GM18517 (cell line): ENCODE data around the gene ZNF385B.
"Not testable (repeated sequence)": the region's sequence is repeated elsewhere in the genome, so short reads cannot be mapped to it uniquely, and the experiment has no call there.

Source experiments
- ATAC-seq: cut with Tn5 transposase; IDR thresholded peaks from one replicate; pipeline ENCODE4 v1.9.1; 2021; ENCODE audit warnings: mild to moderate bottlenecking, moderate library complexity; ENCODE audit not compliant: unreplicated experiment

The ZNF385B gene

GRCh38 chr2:179642462-179642861 lies 218.9 kb downstream of the ZNF385B start:
- ATAC-seq: no peak

GRCh38 chr2:179636995-179637394 lies 224.4 kb downstream of the ZNF385B start:
- no peak for ATAC-seq

DNA sequence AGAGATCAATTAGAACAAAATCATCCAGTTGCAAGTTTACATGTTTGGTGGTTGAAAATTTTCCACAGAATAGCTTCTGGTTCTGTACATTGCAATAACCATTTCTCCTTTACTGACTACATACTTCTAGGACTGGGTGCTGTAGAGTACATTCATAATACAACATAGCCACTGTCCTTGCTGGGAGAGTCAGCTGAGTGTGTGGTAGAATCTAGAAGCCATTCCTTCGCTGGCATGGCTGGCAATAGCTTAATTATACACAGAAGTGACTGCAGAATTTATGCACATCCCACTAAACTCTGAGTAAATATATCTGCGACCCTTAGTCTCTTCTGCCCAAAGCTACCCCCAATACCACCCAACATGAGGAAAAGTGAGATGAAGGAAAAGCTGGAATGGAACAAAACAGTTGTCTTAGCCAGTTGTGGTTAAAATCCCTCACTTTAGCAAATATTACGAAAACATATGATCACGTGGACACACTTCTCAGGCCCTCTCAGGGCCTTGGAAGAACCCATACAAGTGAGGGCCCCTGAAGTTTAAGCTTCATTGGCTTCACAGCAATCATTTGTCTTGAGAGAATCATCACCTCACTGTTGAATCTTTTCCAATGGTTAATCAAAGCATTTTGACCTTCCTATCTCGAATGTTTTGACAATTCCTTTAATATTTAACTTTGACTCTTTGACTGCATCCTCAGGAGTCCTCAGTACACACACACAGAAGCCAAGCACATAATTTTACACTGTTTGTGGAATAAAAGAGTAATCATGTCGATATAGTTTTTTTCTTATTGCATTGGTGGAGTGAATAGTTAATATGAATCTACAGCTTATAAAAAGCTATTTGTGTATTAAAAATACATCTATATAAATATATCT lies 225.1 kb downstream of the ZNF385B start:
- ATAC-seq: no peak

- ATAC-seq: not testable (repeated sequence)
Observed at GRCh38 chr2:179631769-179632385, 229.5 kb downstream of the ZNF385B start.

- not testable (repeated sequence) for ATAC-seq
Observed at GRCh38 chr2:179629776-179630175, 231.6 kb downstream of the ZNF385B start.

DNA sequence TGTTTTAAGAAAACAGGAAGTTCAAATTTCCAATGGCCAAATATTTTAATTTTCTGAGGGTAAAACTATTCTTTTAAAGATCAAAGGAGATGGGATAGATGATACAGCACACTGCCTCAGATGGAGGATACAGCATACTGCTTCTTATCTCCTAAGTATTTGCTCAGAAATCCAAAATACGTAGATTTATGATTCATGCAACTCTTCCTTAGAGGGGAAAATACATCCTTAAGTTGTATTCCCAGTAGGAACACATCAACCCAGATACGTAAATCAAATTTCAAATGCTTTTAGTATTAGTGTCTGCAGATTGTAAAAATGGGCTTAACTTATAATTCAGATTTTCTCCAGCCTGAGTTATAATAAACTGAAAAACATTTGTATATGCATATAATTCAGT lies 235.2 kb downstream of the ZNF385B start:
- ATAC-seq: no peak

- no peak for ATAC-seq
Observed at GRCh38 chr2:179622635-179623300, 238.6 kb downstream of the ZNF385B start.

GRCh38 chr2:179622112-179622511 lies 239.3 kb downstream of the ZNF385B start:
- no peak for ATAC-seq

DNA sequence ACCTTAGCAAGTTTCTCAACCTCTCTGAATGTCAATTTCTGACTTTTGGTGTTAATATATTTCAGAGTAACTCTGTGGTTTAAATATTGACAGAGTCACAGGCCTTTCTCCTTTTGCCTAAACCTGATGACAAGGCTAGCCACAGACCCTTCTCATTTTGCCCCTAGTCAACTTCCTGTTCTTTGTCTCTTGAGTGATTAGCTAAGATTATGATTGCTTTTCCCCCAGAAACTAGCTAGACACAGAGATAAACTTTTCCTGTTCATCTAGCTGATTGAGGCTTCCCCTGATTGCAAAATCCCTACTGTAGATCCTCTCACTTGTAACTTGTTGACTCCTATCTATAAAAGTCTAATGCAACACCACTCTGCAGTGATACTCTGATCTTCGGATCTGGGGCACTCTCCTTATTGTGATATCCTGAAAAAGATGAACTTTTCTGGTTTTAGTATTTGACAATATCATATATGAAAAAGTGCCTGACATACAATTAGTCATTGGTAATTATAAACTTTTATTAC lies 241.4 kb downstream of the ZNF385B start:
- ATAC-seq: no peak

DNA sequence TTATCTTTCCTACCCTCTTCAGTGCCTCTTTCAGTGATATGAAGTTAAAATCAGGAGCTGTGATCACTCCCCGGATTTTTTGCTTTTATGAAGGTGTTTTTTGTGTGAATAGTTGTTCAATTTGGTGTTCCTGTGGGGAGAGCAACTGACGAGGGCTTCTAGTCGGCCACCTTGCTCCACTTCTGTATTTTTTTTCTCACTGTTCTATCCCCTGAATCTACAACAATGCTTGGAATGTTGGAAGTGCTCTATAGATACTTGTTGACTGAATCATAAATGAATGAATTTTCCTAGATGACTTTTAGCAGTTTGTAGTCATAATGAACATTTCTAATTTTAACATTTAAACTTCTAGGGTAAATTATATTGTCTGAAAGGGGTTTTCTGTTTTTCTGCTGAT lies 247.3 kb downstream of the ZNF385B start:
- no peak for ATAC-seq

DNA sequence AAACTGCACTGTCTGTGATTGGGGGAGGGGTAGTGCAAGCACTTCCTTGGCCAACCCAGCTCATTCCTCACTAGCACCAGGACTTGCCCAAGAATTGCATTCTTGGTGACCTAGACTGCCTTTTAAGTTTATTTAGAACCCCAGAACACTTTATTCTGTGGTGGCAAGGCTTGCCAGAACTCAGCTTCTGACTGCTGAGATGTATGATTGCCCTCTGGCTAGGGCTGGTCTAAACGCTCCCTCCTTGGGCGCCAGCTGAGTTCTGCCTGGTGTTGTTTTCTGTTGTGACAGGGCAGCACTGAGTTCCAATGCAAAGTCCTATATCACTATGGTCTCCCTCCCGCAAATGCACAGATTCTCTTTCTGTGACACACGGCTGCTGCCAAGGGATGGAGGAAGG lies 247.7 kb downstream of the ZNF385B start:
- no peak for ATAC-seq

DNA sequence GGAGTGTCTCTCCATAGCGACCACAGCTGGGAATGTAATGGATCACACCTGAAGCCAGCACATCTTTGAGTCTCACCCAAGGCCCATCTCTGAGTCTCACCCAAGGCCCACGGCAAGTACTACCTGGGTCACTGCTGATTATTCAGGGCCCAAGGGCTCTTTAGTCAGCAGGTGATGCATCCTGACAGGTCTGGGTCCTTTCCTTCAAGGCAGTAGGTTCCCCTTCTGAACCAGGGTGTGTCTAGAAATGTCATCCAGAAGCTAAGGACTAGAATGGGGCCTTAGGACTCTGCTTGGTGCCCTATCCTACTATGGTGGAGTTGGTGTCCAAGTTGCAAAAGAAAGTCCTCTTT lies 248.1 kb downstream of the ZNF385B start:
- no peak for ATAC-seq

GRCh38 chr2:179612591-179613298 lies 248.7 kb downstream of the ZNF385B start:
- no peak for ATAC-seq

DNA sequence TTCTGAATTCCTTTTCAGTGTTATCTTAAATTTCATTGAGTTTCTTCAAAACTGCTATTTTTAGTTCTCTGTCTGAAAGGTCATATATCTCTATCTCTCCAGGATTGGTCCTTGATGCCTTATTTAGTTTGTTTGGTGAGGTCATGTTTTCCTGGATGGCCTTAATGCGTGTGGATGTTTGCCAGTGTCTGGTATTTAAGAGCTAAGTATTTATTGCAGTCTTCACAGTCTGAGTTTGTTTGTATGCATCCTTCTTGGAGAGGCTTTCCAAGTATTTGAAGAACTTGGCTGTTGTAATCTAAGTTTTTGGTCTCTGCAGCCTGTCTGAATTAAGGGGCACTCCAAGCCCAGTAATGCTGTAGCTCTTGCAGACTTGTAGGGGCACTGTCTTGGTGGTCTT lies 249.3 kb downstream of the ZNF385B start:
- no peak for ATAC-seq

DNA sequence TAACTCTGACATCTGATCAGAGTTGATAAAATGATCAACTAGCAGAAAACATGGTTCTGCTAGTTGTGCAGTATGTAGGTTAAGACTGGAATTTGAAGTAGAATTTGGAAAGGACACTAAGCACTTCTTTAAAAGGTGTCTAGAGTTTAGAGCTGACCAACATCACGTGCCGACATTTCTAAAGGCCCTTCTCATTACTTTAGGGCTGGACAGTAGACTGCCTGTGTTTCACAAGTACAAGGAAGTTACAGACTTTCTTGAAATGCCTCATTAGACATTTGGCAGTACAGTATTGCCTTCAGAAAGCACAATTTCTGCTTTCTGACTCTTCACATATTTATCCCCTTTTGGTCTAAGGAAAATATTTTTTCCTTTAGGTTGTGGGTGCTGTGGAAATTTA lies 255.3 kb downstream of the ZNF385B start:
- ATAC-seq: no peak

DNA sequence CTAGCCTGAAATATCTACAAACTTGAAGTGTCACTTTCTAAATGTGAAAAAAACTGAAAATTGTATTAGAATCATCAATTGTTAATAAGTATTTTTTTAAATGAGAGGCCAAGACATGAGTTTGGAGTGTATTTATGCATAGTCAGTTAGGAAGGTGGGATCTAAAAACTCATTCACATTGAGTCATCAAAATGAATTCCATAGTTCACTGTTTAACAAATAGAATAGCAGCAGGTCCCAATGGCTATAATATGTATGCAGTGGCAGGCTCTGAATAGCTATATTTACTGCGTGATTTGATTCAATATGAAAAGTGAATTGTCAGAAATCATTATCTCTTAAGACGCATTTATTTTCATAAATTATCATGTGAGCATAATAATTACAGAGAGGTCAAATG lies 256.1 kb downstream of the ZNF385B start:
- no peak for ATAC-seq

GRCh38 chr2:179604598-179604997 lies 256.8 kb downstream of the ZNF385B start:
- ATAC-seq: no peak

DNA sequence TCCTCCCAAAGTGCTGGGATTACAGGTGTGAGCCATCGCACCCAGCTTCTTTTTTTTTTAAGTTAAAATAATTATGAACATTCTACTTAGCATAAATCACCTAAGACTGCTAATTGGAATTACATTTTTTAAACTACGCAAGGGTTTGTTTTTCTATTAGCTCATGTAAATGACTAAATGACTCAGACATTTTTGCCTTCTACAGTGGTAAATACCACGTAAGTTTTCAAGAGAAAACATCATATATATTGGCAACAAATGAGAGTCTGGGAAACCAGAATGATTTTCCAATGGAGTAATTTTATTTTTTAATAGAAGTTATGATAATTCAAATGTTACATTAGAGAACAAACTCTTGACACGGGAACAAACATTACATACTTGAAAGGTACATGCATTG lies 259.0 kb downstream of the ZNF385B start:
- ATAC-seq: no peak

DNA sequence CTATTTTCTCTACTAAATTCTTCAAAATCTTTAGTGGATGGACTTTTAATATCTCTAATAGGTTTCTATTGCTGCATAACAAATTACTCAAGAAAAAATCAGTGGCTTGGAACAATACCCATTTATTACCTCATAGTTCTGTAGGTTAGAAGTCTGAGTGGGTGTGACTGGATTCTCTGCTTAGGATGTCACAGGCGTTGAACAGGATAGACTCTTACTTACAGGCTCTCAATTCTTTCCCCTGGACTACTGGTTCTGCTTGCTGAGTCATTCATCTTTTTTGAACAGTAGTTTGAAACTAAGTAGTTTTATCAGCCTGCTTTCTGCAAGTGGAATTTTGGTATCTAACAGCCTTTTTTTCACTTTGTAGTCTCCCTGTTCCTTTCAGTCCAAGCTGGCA lies 265.4 kb downstream of the ZNF385B start:
- ATAC-seq: no peak

GRCh38 chr2:179595284-179595683 lies 266.1 kb downstream of the ZNF385B start:
- ATAC-seq: no peak
